ENCODE data around the gene TULP1.

The TULP1 gene

GRCh38 chr6:35510916-35511561 is 1.7 kb downstream of the TULP1 start:
- DNase-seq (ENCODE audit: low read depth), result no peak
- TF ChIP-seq MAX (IDR thresholded peaks at IDR 0.05; ENCODE audit: low read depth, low read length), result no peak
- TF ChIP-seq CTCF (IDR thresholded peaks at IDR 0.05; ENCODE audit: low read depth, low read length), result no peak
- no peak for TF ChIP-seq POLR2A (IDR thresholded peaks at IDR 0.05; ENCODE audit: extremely low read depth, insufficient read length)
- no peak for TF ChIP-seq MYC (IDR thresholded peaks at IDR 0.05; ENCODE audit: low read depth, low read length)
- H3K4me3 ChIP-seq (ENCODE audit: low read depth, low read length), result no peak overlapping the region

GRCh38 chr6:35508542-35508941 is 4.2 kb downstream of the TULP1 start:
- DNase-seq (ENCODE audit: low read depth), result no peak
- no peak overlapping the region for H3K4me3 ChIP-seq (ENCODE audit: low read depth, low read length)
- TF ChIP-seq CTCF (IDR thresholded peaks at IDR 0.05; ENCODE audit: low read depth, low read length), result no peak

- DNase-seq (ENCODE audit: low read depth), result no peak
- TF ChIP-seq MYC (IDR thresholded peaks at IDR 0.05; ENCODE audit: low read depth, low read length), result no peak
- no peak for TF ChIP-seq POLR2A (IDR thresholded peaks at IDR 0.05; ENCODE audit: extremely low read depth, insufficient read length)
- TF ChIP-seq MAX (IDR thresholded peaks at IDR 0.05; ENCODE audit: low read depth, low read length), result no peak
- no peak for TF ChIP-seq CTCF (IDR thresholded peaks at IDR 0.05; ENCODE audit: low read depth, low read length)
- H3K4me3 ChIP-seq (ENCODE audit: low read depth, low read length), result no peak overlapping the region
Observed at GRCh38 chr6:35508027-35508426, 4.7 kb downstream of the TULP1 start.

- no peak for TF ChIP-seq POLR2A (IDR thresholded peaks at IDR 0.05; ENCODE audit: extremely low read depth, insufficient read length)
- TF ChIP-seq MAX (IDR thresholded peaks at IDR 0.05; ENCODE audit: low read depth, low read length), result no peak
- TF ChIP-seq MYC (IDR thresholded peaks at IDR 0.05; ENCODE audit: low read depth, low read length), result no peak
- no peak for TF ChIP-seq CTCF (IDR thresholded peaks at IDR 0.05; ENCODE audit: low read depth, low read length)
- no peak overlapping the region for H3K4me3 ChIP-seq (ENCODE audit: low read depth, low read length)
- DNase-seq (ENCODE audit: low read depth), result no peak
Observed at GRCh38 chr6:35507221-35507620, 5.5 kb downstream of the TULP1 start.

- DNase-seq (ENCODE audit: low read depth), result no peak
- no peak overlapping the region for H3K4me3 ChIP-seq (ENCODE audit: low read depth, low read length)
- no peak for TF ChIP-seq POLR2A (IDR thresholded peaks at IDR 0.05; ENCODE audit: extremely low read depth, insufficient read length)
- TF ChIP-seq MAX (IDR thresholded peaks at IDR 0.05; ENCODE audit: low read depth, low read length), result no peak
- TF ChIP-seq MYC (IDR thresholded peaks at IDR 0.05; ENCODE audit: low read depth, low read length), result no peak
- no peak for TF ChIP-seq CTCF (IDR thresholded peaks at IDR 0.05; ENCODE audit: low read depth, low read length)
Observed at GRCh38 chr6:35506536-35506935, 6.2 kb downstream of the TULP1 start.

GRCh38 chr6:35505999-35506412 is 6.7 kb downstream of the TULP1 start:
- no peak for TF ChIP-seq MYC (IDR thresholded peaks at IDR 0.05; ENCODE audit: low read depth, low read length)
- TF ChIP-seq CTCF (IDR thresholded peaks at IDR 0.05; ENCODE audit: low read depth, low read length), result no peak
- no peak for TF ChIP-seq POLR2A (IDR thresholded peaks at IDR 0.05; ENCODE audit: extremely low read depth, insufficient read length)
- TF ChIP-seq MAX (IDR thresholded peaks at IDR 0.05; ENCODE audit: low read depth, low read length), result no peak
- no peak for DNase-seq (ENCODE audit: low read depth)
- no peak overlapping the region for H3K4me3 ChIP-seq (ENCODE audit: low read depth, low read length)

Measured in NB4 (cell line).